GM10248 (cell line): Measurements from ENCODE around the gene NYAP2.

Experiments used
- CTCF ChIA-PET: fragments of 300-600 bp; sonication (Branson Sonifier 250); formaldehyde crosslinking; extraction: SDS; loops from one replicate; lab custom pipeline; 2021; ENCODE audit warnings: antibody characterized with exemption; lab: Yijun Ruan, JAX
- POLR2A ChIA-PET: fragments of 350-650 bp; sonication (Branson Sonifier 250); formaldehyde crosslinking; extraction: SDS; loops from one replicate; lab custom pipeline; 2020; ENCODE audit warnings: antibody characterized with exemption; lab: Yijun Ruan, JAX
- DNase-seq: peaks from one replicate; pipeline ENCODE4 v3.0.0; 2012; ENCODE audit errors: extremely low spot score
- TF ChIP-seq, protein P1 (sequence below): IDR thresholded peaks from 2 replicates; pipeline ENCODE4 v1.5.1; 2012; ENCODE audit warnings: mild to moderate bottlenecking, low read depth; ENCODE audit errors: extremely low read depth, missing control alignments, control extremely low read depth

NYAP2 gene

DNA sequence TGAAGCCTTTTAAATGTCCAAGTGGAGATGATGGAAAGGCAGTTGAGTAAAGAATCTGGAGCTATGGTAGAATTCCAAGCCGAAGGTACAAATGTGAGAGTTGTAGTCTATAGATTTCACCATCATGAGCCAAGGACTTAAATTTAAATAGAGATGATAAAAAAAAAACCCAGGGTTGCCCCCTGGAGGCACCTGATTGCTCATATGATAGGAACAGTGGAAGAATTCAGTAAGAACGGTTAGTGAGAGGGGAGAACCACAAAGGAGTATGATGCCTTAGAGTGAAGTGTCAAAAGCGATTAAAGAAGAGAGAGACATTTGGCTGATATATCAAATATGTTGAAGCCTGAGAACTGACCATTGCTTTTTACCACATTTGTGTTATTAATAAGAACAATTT lies 11.9 kb downstream of the NYAP2 start:
- ChIA-PET CTCF (no interaction called here), POLR2A (no interaction called here)
- TF ChIP-seq, protein P1, sequence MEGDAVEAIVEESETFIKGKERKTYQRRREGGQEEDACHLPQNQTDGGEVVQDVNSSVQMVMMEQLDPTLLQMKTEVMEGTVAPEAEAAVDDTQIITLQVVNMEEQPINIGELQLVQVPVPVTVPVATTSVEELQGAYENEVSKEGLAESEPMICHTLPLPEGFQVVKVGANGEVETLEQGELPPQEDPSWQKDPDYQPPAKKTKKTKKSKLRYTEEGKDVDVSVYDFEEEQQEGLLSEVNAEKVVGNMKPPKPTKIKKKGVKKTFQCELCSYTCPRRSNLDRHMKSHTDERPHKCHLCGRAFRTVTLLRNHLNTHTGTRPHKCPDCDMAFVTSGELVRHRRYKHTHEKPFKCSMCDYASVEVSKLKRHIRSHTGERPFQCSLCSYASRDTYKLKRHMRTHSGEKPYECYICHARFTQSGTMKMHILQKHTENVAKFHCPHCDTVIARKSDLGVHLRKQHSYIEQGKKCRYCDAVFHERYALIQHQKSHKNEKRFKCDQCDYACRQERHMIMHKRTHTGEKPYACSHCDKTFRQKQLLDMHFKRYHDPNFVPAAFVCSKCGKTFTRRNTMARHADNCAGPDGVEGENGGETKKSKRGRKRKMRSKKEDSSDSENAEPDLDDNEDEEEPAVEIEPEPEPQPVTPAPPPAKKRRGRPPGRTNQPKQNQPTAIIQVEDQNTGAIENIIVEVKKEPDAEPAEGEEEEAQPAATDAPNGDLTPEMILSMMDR, result no peak
- no peak for DNase-seq

DNA sequence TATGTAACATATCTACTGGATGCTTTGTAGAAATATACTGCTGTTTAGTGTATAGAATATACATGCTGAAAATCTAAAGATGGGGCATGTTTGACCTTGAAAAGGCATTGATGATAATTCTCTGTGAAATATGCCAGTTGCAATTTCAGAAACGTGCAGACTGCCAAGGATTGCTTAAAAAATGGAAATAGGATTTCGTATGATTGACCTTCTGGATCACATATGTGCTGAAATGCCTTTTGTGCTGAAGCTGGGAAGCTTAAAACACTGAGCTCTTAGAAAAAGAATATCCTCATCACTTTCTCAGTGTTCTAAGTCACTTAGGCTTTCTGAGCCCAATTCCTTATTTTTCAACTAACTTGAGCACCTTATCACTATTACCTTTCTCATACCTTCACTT lies 14.3 kb downstream of the NYAP2 start:
- DNase-seq, result no peak
- TF ChIP-seq, protein P1, result no peak
- ChIA-PET CTCF (interaction anchor here (1.7 kb wide), 1 partner anchor 12 kb away, joined by 5 read pairs; no protein-coding TSS in a partner anchor), POLR2A (no interaction called here)

DNA sequence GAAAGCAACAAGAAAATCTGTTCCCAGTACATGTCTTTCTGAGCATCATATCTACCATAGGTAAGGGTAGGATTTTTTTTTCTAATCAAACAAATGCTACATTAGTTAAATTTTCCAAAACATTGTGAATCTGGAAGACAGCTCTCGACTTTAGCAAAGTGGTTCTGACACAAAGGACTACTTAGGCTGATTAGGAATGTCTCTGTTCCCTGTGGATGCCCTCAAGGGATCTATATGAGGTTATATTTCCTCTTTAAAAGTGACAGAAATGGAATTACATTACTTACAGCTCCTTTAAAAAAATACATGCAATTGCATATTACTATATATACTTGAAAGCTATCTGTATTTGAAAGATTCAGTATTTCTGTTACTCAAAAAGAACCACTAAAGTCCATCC lies 15.4 kb downstream of the NYAP2 start:
- TF ChIP-seq, protein P1, result no peak
- ChIA-PET CTCF (interaction anchor here (1.4 to 1.7 kb wide), 2 partner anchors 11 to 144 kb away, joined by 3 to 5 read pairs; no protein-coding TSS in a partner anchor), POLR2A (no interaction called here)
- DNase-seq, result no peak

DNA sequence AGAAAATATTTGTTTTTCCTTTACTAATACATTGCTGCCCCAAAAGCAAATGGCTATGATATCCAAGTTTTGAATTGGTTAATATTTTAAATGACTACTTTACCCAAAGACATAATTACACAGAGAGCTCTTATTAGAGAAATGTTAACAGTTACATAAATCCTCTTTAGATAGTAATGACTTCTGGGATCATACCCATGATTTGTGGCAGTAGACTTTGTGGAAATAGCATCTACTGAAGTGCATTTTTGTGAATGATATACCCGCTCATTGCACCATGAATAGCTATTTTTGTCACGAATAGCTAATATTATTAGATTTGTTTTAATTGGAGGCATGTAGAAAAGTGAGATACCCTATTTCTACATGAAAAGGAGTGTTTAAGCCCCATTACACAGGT lies 15.8 kb downstream of the NYAP2 start:
- CTCF ChIA-PET, result interaction anchor here (1.4 to 1.7 kb wide), 2 partner anchors 10 to 144 kb away, joined by 3 to 5 read pairs; no protein-coding TSS in a partner anchor
- POLR2A ChIA-PET, result no interaction called here
- TF ChIP-seq, protein P1, result no peak
- no peak for DNase-seq

DNA sequence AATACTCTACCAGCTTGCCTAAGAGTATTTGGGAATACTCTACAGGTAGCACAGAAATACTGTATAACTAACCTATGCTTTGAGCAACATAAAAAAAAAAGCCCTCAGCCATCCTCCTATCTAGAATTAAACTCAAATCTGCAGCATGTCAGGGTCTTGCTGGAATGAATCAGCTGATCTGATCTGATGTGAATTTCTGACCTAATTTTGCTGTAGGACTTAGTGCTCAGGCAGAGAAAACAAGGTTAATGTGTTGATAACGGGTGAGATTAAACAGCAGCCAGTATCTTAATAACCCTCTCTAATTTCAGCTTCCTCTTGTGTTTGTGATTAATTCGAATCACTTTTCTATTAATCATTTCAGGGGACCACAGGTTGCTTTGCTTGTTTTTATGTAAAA lies 16.3 kb downstream of the NYAP2 start:
- TF ChIP-seq, protein P1, result no peak
- no peak for DNase-seq
- ChIA-PET CTCF (interaction anchor here (1.4 kb wide), 2 partner anchors 117 to 143 kb away, joined by 3 read pairs; no protein-coding TSS in a partner anchor), POLR2A (no interaction called here)

DNA sequence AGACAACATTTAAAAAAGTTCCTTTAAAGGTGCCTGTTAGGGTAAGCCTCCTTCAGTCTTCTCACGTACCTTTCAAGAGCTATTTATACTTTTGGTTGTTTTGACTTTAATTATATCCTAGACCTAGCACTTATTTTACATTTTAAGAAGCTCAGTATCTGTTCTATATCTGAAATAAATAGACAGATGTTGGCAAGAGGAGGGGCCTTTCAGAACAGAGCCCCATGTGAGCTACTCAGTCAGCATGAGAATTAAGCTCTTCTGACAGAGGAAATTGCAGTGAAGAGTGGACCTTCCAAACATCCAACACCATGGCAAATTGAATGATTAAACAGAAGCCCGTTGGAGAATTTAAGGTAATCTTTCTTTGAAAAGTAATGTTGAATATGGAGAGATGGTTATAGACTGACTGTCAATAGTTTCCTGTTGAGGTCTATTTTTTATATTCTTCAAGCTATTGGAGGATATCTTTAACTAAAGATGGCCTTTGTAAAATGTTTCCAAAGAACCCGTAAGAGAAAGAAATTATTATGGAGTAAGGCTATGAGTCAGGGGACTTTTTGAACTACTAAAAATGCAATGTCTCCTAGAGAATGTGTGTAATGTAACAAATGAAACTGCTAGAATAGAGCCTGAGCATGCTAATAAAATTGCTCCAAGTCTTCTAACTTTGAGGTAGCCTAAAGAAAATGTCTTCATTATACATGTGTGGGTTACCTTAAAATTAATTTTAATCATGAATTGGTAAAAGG lies 17.3 kb downstream of the NYAP2 start:
- ChIA-PET CTCF (interaction anchor here (0.8 to 1.4 kb wide), 2 partner anchors 24 to 118 kb away, joined by 3 read pairs; no protein-coding TSS in a partner anchor), POLR2A (no interaction called here)
- DNase-seq, result no peak
- TF ChIP-seq, protein P1, result no peak
